ENCODE results near the gene DEFB131B.
A peak's percentile ranks its signal among the peaks of the same experiment; 100 is the strongest.
"Not testable (repeated sequence)": the region's sequence is repeated elsewhere in the genome, so short reads cannot be mapped to it uniquely, and the experiment has no call there.

DEFB131B gene, protein sequence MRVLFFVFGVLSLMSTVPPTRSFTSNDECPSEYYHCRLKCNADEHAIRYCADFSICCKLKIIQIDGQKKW

DNA sequence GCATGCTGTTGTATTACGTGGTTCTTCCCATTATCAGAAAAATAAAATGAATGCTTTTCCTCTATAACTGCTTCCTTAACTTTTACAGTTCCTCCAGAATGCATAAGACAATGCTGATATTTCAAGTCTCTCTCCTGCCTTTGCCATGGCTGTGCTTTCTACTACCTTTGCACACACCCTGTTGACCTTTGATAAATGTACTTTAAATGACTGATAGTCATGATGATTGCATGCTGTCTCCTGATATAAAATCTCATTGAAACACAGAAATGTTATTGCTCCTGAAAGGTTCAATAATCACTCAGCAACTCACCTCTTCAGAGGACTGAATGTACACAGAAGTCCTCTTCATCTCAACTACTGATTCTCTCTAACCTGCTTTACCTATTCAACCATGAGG is at the start of gene DEFB131B:
Gene DEFB131B, plus strand, starts transcription at position 395 of the 400 bp plus-strand sequence. Its CDS starts 0 bp downstream, at position 395.
- not testable (repeated sequence) for DNase-seq

DNA sequence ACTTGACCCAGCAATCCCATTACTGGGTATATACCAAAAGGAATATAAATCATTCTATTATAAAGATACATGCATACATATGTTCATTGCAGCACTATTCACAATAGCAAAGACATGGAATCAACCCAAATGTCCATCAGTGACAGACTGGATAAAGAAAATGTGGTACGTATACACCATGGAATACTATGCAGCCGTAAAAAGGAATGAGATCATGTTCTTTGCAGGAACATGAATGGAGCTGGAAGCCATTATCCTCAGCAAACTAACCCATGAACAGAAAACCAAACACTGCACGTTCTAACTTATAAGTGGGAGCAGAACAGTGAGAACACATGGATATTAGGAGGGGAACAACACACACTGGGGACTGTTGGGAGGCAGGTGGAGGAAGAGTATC is 49.0 kb upstream of the DEFB131B start:
- not testable (repeated sequence) for DNase-seq

DNA sequence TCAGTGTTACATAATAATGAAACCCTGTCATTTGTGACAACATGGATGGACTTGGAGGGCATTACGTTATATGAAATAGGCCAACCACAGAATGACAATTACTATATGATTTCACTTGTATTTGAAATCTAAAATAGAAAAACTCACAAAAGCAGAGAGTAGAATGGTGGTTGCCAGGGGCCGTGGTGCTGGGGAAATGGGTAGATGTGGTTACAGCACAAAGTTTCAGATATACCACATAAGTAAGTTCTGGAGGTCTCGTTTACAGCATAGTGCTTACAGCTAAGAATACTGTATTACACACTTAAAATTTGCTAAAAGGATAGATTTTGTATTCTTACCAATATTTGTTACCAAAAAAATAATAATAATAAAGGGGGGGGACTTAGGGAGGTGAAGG is 48.6 kb upstream of the DEFB131B start:
- DNase-seq, result not testable (repeated sequence)

DNA sequence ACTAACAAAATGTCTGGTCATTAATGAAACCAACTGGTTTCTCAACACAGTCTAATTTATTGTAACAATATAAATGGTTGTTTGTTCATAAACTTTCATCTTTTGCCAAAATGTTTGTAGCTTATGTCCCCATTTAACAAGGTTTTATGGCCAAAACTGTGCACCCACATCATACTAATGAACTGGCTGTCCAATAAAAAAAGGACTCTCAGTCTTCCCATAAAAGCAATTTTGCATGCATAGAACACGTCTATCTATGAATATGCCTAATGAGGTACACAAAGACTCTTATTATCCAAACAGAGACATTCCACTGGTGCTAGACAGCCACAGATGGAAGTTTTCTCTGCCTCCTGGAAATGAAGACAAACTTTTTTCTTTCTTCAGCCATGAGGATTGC is 45.4 kb upstream of the DEFB131B start, which contains the start of gene DEFB108B:
Gene DEFB108B, plus strand, starts transcription at position 390 of the 400 bp plus-strand sequence. Its CDS starts 0 bp downstream, at position 390.
- DNase-seq, result not testable (repeated sequence)

DNA sequence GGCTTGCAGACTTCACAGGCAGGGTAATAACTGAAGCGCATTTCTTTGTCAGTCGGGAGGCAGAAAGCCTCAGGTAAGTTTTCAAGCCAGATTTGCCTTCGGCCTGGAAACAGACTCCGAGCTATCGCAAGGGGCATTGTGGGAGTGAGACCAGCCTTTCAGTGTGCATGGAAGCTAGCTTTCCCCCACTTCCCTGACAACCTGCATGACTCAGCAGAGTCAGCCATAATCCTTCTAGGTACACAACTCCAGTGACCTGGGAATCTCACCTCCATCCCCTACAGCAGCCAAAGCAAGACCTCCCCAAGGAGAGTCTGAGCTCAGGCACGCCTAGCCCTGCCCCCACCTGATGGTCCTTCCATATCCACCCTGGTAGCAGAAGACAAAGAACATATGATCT is 35.5 kb upstream of the DEFB131B start:
- not testable (repeated sequence) for DNase-seq

DNA sequence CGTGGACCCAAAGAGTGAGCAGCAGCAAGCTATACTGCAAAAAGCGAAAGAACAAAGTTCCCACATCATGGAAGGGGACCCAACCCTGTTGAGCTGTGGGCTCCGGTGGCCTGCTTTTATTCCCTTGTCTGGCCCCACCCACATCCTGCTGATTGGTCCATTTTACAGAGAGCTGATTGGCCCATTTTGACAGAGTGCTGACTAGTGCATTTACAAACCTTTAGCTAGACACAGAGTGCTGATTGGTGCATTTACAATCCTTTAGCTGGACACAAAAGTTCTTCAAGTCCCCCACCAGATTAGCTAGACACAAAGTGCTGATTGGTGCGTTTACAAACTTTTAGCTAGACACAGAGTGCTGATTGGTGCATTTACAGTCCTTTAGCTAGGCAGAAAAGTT is 34.9 kb upstream of the DEFB131B start:
- DNase-seq, result not testable (repeated sequence)

DNA sequence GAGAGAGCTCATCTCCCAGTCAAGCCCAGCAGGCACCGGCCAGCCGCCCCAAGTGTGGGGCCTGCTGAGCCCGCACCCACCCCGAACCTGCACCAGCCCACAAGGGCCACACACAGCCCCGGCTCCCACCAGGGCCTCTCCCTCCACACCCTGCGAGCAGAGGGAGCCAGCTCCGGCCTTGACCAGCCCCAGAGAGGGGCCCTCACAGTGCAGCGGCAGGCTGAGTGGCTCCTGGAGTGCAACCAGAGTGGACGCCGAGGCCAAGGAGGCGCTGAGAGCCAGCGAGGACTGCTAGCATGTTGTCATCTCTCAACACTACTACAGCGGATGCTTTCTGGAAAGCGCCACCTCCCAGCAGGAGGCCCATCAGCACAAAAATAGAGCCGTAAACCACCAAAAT is 34.4 kb upstream of the DEFB131B start:
- no peak for DNase-seq

DNA sequence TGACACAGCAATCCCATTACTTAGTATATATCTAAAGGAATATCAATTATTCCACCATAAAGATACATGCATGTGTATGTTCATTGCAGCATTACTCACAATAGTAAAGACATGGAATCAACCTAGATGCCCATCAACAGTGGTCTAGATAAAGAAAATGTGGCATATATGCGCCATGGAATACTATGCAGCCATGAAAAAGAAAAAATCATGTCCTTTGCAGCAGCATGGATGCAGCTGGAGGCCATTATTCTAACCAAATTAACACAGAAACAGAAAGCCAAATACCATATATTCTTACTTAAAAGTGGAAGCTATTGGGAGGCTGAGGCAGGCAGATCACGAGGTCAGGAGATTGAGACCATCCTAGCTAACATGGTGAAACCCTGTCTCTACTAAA is 24.4 kb upstream of the DEFB131B start:
- not testable (repeated sequence) for DNase-seq

DNA sequence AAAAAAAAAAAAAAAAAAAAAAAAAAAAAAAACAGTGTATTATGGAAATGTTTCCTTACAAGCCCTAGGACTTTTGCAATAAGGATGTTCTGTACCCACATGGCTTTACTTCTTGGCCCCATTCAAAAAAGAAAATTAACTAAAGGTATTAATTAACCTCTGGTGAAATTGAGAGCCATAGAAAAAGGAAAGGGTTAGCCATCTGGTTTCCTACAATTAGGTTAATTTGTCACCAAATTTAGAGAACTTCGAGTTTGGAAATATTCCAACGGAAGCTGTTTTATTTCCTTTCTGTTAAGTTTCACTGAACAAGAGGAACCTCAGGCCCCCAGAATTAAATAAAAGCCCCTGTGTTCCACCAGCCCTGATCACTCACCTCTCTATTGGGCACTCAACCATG is 22.4 kb upstream of the DEFB131B start:
- not testable (repeated sequence) for DNase-seq

DNA sequence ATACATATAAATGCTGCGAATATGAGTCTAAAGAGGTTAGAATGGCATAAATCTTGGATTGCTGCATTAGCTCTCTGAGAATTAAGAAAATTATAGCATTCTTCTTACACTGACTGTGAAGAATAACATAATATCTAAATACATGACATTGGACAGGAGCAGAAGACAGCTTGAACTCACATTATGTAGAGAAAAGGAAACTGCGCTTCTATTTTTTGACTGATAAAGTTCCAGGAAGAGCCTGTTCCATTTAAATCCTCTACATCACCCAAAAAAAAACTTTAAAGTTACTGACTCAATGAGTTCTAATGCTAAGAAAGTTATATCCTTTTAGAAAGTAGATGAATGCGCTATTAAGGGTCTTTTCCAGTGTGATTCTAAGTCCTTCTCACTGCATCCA is 17.4 kb upstream of the DEFB131B start:
- not testable (repeated sequence) for DNase-seq

DNA sequence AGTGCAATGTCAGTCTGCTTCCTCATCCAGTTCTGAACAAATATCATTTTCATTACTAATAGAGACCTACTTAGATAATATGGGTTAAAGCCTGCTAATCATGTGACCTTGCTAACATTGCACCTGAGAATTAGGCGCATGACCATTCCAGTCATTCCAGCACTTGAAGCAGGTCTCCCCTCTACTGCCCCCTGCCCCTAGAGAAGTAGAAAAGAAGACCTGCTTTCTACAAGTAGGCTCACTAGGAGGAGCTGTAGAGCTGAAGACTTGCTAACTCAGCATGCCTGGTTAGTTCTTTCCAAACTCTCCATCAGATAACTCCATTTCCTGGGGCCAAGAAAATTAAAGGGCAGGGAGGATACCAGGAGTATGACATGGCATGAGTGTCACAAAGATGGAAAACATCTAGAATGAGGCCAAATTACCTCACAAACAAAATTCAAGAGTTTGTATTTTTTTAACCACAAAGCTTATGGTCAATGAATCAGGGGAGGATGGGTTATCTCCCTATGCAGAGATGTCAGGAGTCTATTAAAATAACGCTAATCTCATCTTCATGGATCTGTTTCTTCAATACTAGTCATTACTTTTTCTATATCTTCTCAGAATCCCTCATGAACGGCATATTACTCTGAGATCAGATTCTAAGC is 14.2 kb upstream of the DEFB131B start:
- peak; percentile 24 for DNase-seq

DNA sequence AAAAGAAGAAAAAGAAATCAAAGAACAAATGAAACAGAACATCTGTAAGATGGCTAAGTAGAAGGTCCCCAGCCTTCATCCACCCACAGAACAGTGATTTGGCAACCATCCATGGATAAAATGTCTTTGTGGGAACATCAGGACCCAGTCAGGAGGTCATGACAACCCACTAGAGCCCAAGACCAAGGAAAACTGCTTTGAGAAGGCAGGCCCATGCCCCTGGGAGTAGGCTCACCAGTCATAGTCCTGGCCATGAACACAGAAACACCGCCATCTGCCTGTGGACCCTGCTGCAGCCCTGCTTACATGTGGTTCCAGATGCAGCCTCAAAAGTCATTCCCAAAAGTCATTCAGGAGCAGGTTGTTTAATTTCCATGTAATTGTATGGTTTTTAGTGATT is 11.0 kb upstream of the DEFB131B start:
- not testable (repeated sequence) for DNase-seq

DNA sequence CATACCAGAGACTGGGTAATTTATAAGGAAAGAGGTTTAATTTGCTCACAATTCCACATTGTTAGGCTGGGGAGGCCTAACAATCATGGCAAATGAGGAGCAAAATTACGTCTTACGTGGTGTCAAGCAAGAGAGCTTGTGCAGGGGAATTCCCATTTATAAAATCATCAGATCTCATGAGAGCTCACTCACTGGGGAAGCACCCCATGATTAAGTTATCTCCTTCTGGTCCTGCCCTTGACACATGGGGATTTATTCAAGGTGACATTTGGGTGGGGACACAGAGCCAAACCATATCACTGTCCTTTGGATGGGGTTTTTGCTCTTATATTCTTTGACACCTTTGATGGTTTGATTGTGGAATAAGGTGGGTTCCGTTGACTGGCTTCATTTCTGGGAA is 8.3 kb upstream of the DEFB131B start:
- not testable (repeated sequence) for DNase-seq

DNA sequence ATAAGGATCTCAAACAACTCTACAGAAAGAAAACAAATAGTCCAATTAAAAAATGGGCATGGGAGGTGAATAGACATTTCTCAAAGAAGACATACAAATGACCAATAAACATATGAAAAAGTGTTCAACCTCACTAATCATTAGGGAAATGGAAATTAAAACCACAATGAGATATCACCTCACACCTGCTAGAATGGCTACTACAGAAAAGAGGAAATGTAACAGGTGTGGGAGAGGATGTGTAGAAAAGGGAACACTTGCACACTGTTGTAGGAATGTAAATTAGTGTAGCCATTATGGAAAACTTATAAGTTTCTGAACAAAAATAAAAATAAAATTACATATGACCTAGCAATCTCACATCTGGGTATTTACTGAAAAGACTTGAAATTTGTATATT is 7.6 kb upstream of the DEFB131B start:
- DNase-seq, result not testable (repeated sequence)

DNA sequence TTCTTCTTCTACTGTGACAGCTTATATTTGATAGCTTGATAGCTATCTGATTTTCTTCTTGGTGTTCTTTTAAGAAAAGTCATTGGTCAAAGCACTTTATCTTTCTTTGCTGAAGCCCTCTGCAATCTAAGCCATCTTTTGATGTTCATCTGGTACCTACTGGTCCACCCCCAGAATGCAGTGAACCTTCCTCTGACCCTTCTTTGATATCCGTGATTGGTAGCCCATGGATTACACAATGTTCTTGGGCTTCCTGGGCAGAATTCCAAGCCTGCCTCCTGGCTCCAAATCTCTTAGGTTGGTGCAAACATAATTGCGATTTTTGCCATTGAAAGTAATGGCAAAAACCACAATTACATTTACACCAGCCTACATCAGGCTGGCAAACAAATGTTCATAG is 2.0 kb upstream of the DEFB131B start:
- DNase-seq, result not testable (repeated sequence)

DNA sequence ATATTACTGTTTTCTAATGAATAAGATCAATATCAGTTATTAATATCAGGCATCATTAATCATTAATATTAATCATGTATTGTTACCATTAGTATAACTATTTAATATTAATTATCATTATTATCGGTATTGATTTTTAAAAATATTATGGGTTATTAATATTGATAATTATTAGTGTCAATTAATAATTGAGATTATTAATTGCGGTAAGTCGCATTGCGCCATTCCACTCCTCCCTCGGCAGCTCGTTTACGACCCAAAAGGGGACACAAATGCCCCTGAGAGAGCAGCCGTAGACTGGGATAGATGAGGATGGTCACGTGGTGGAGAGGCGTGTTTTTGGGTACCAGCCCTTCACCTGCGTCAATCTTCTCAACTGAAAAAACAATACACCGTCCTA is 7.6 kb downstream of the DEFB131B start:
- DNase-seq, result not testable (repeated sequence)

DNA sequence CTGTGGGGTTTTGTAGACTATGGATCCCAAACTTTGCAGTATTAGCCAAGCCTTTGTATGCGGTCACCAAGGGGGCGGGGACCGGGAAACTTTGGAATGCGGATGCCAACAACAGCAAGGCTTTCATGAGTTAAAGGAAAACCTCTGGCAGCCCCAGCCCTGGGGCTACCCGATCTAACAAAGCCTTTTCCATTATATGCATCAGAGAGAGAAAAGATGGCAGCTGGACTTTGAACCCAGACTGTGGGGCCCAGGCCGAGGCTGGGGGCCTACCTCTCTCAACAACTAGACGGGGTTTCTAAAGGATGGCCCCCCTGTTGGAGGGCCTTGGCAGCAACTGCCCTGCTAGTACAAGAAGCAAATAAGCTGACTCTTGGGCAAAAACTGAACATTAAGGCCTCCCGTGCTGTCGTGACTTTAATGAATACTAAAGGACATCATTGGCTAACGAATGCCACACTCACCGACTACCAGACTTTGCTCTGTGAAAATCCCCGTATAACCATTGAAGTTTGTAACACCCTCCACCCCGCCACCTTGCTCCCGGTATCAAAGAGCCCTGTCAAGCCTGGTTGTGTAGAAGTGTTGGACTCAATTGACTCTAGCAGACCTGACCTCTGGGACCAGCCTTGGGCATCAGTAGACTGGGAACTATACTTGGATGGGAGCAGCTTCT is 10.2 kb downstream of the DEFB131B start:
- DNase-seq, result not testable (repeated sequence)

DNA sequence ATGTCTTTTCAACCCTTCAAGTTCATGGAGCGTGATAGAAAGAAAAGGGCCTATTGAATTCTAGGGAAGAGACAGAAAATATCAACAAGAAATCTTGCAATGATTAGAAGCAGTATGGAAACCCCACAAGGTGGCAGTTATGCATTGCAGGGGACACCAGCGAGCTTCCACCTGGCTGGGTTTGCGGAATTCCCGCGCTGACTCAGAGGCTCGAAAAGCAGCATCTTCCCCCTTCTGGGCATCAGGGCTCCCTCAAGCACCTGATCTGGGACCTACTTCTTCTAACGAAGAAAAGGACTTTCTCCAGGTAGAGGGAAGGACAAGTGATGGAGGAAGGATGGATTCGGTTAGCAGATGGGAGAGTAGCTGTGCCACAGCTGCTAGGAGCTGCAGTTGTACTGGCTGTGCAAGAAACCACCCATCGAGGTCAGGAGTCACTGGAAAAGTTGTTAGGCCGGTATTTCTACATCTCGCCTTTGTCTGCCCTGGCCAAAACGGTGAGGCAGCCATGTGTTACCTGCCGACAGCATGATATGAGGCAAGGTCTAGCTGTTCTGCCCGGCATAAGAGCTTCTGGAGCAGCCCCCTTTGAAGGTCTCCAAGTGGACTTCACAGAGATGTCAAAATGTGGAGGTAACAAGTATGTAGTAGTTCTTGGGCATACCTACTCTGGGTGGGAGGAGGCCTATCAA is 11.1 kb downstream of the DEFB131B start:
- DNase-seq, result not testable (repeated sequence)

DNA sequence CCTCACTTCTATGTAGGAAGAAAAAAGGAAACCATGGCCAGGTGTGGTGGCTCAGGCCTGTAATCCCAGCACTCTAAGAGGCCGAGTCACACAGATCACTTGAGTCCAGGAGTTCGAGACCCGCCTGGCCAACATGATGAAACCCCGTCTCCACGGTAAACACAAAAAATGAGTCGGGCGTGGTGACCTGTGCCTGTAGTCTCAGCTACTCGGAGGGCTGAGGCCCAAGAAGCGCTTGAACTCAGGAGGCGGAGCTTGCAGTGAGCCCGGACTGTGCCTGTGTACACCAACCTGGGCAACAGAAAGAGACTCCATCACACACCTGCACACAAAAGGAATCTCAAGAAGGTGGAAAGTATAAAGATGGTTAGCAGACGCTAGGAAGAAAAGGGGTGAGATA is 17.7 kb downstream of the DEFB131B start:
- DNase-seq, result no peak

DNA sequence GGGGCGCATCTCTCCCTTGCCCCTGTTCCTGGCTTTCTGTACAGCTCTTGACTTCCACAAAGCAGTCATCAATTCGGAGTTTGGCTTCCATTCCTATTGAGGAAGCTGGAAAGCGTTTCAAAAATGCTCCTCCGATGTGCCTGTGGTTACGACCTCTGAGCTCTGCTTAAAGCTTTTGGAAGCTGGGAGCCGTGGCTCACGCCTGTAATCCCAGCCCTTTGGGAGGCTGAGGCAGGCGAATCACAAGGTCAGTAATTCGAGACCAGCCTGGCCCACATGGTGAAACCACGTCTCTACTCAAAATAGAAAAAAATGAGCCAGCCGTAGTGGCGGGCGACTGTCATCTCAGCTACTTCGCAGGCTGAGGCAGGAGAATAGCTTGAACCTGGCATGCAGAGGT is 22.9 kb downstream of the DEFB131B start:
- not testable (repeated sequence) for DNase-seq

DNA sequence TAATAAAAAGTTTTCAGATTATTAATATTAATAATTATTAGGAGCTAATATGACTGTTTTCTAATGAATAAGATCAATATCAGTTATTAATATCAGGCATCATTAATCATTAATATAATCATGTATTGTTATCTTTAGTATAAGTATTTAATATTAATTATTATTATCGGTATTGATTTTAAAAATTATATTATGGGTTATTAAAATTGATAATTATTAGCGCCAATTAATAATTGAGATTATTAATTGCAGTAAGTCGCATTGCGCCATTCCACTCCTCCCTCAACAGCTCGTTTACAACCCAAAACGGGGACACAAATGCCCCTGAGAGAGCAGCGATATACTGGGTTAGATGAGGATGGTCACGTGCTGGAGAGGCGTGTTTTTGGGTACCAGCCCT is 30.0 kb downstream of the DEFB131B start:
- DNase-seq, result no peak

DNA sequence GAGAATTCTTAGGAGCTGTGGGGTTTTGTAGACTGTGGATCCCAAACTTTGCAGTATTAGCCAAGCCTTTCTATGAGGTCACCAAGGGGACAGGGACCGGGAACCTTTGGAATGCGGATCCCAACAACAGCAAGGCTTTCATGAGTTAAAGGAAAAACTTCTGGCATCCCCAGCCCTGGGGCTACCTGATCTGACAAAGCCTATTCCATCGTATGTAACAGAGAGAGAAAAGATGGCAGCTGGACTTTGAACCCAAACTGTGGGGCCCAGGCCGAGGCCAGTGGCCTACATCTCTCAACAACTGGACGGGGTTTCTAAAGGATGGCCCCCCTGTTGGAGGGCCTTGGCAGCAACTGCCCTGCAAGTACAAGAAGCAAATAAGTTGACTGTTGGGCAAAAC is 32.5 kb downstream of the DEFB131B start:
- DNase-seq, result not testable (repeated sequence)

DNA sequence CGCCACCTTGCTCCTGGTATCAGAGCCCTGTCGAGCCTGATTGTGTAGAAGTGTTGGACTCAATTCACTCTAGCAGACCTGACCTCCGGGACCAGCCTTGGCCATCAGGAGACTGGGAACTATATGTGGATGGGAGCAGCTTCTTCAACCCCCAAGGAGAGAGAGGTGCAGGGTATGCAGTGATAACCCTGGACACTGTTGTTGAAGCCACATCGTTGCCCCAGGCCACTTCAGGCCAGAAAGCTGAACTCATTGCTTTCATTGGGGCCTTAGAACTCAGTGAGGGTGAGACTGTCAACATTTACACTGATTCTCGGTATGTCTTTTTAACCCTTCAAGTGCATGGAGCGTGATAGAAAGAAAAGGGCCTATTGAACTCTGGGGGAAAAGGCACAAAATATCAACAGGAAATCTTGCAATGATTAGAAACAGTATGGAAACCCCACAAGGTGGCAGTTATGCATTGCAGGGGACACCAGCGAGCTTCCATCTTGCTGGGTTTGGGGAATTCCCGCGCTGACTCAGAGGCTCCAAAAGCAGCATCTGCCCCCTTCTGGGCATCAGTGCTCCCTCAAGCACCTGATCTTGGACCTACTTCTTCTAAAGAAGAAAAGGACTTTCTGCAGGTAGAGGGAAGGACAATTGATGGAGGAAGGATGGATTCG is 33.2 kb downstream of the DEFB131B start:
- DNase-seq, result peak; percentile 85

Measured in stimulated activated CD4-positive, alpha-beta T cell treated with anti-CD3 and anti-CD28 coated beads, Interleukin-4, amount 100 ng/mL, for 24 hours (primary cell).